ENCODE data around the gene GPHB5.
"Not testable (repeated sequence)": the region's sequence is repeated elsewhere in the genome, so short reads cannot be mapped to it uniquely, and the experiment has no call there.

The GPHB5 gene

GRCh38 chr14:63295231-63295685 is 23.5 kb downstream of the GPHB5 start:
- no peak for DNase-seq (ENCODE audit: low spot score)

- no peak for DNase-seq (ENCODE audit: low spot score)
Observed at GRCh38 chr14:63292805-63293204, 25.9 kb downstream of the GPHB5 start.

DNA sequence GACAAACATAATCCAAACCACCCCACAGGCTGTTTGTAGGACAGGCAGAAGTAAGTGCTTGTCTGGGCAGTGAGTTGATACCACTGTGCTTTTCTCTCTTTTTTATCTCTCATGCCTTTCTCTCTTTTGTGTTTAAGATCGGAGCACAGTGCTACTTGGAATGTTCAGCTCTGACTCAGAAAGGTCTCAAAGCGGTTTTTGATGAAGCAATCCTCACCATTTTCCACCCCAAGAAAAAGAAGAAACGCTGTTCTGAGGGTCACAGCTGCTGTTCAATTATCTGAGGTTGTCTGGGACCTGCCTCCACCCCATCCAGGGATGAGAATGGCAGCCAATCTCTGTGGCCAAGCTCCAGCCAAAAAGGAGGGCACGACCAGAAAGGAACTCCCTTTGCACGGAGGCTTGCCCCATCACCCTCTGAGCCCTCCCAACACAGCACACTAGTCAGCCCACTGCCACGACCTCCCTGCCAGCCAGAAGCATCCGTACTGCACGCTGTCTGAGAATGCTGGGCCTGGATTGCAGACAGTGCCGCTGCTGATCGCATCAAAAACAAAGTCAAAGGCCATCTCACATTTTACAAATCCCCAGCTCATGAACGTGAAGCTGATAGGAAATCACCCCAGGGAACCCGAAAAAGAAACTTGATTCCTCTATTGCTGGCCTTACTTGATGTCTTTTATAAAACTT is 27.8 kb downstream of the GPHB5 start:
- no peak for DNase-seq (ENCODE audit: low spot score)

GRCh38 chr14:63288853-63289252 is 29.9 kb downstream of the GPHB5 start:
- DNase-seq (ENCODE audit: low spot score) = no peak

DNA sequence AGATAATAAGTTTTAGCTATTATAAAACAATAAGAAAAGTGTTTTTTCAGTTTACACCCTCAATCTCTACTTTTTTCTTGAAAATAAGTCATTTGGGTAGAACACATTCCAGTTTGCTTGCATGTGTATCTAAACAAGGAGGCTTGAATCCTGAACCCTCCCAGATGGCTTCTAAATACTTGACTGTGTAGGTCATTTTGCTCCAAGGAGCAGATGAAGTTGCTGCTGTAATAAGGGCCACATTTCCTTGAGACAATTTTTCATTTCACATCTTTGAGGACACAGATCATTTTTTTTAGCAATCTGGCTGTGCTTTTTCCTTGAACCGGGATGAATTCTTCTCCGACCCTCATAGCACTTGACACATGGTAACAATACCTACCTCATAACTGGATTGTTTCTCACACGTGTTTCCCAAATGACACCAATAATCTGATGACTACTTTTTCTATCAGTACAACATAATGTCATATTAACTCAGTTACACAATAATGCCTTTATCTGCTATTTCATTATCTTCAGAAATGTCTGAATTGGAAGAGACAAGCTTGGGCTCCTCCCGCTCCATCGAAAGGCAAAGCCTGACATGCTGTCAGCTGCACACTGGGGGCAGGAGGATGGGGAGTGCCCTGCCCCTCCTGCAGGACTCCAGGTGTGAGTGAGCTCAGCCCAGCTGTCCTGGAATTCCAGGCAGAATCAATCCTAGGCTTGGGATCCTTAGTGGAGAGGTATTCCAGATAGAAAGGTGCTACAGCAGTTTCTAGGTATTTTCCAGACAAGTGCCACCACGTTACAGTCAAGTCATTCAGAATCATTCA is 30.9 kb downstream of the GPHB5 start:
- no peak for DNase-seq (ENCODE audit: low spot score)

GRCh38 chr14:63286071-63286470 is 32.7 kb downstream of the GPHB5 start:
- DNase-seq (ENCODE audit: low spot score) = no peak

- no peak for DNase-seq (ENCODE audit: low spot score)
Observed at GRCh38 chr14:63283884-63284248, 34.9 kb downstream of the GPHB5 start.

GRCh38 chr14:63282997-63283883 is 35.5 kb downstream of the GPHB5 start:
- DNase-seq (ENCODE audit: low spot score) = no peak

DNA sequence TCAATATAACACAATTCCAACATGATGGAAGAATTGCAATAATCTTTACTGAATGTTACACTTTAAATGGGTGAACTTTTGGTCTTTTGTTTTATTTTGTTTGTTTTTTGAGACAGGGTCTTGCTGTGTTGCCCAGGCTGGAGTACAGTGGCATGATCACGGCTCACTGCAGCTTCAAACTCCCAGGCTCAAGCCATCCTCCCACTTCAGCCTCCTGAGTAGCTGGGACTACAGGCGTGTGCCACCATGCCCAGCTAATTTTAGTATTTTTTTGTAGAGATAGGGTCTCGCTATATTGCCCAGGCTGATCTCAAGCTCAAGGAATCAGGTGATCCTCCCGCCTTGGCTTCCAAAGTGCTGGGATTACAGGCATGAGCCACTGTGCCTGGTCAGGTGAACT is 38.8 kb downstream of the GPHB5 start:
- DNase-seq (ENCODE audit: low spot score) = not testable (repeated sequence)

GRCh38 chr14:63277591-63278183 is 41.0 kb downstream of the GPHB5 start:
- no peak for DNase-seq (ENCODE audit: low spot score)

GRCh38 chr14:63276492-63277342 is 42.0 kb downstream of the GPHB5 start:
- DNase-seq (ENCODE audit: low spot score) = peak; percentile 58

DNA sequence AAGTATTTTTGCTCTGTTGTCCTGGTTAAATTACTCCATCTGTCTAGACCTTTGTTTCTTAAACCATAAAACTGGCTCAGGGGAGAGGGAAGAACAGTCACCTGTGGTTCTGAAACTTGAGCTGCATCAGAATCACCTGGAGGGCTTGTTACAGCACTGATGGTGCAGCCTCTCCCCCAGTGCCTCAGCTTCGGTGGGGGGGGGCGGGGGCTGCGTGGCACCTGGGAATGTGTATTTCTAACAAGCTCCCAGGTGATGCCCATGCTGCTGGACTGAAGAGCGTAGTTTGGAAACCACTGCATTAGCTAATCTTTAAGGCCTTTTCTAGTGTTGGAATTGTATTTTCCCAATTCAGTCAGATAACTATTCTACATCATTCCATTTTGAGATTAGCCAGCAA is 42.7 kb downstream of the GPHB5 start:
- no peak for DNase-seq (ENCODE audit: low spot score)

DNA sequence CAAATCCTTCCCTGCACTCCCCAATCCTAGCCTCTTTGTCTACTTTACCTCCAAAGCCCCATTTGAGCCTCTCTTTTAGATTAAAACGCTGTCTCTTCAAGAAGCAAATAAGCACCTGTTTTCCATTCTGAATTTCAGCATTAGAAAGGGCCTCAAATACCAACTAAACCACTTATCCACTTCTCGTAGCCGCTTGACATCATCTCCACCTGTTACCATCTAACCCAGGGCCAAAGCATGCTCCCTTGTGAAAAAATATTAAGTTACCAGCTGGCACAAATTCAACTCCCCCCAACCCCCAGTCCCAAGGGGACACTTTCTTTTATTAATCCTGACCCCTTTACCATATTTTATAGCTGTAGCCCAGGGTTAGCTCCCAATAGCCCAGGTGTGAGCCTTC is 43.1 kb downstream of the GPHB5 start:
- no peak for DNase-seq (ENCODE audit: low spot score)

- DNase-seq (ENCODE audit: low spot score) = no peak
Observed at GRCh38 chr14:63273717-63274655, 44.7 kb downstream of the GPHB5 start.

DNA sequence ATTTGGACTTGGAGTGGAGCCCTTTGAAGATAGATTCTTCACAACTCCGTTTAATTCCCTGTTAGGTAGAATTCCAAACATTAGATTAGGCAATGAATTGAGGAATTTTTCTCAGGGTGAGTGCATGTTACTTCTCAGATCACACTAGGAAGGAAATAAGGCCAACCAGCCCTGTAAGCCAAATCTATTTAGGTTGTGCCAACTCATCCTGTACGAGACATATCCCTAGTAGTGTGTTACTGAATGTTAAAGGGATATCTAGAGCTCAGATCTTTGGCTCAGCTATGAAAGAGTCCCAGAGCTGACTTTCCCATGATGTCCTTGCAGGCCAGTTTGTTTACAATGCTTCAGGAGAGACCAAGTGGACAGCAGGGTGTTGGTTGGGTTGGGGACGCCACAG is 45.6 kb downstream of the GPHB5 start:
- no peak for DNase-seq (ENCODE audit: low spot score)

- DNase-seq (ENCODE audit: low spot score) = no peak
Observed at GRCh38 chr14:63269561-63270225, 49.0 kb downstream of the GPHB5 start.

DNA sequence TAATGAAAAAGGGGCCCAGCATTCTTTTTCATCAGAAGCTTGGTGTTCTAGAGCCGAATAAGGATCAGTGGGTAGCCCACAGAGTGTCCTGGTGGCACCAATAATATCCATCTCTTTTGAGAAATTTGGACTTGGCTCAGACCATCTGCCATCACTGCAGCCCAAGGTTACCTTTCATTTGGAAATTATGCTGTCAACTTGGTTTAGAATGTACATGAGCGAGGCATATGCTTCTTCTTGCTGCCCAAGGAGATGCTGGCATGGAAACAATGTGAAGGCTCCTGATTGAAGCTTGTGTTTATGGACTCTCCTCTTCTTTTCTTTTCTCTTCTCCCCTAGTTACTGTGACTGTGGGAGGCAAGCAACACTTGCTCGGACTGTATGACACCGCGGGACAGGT is 50.0 kb downstream of the GPHB5 start:
- DNase-seq (ENCODE audit: low spot score) = no peak

GRCh38 chr14:63267171-63267570 is 51.6 kb downstream of the GPHB5 start:
- DNase-seq (ENCODE audit: low spot score) = no peak

GRCh38 chr14:63266106-63266505 is 52.6 kb downstream of the GPHB5 start:
- DNase-seq (ENCODE audit: low spot score) = no peak
